Measurements from ENCODE around the gene PCTP. TPM values are rescaled to one million over a fixed set of nuclear protein-coding genes. Genes with fewer than 3 reads are reported as not detected.

PCTP gene
- total RNA-seq, 4 donors from 2014 or later: 8.6 to 581 (median 35.0) TPM

- Histone ChIP-seq H3K27me3 (no peaks in the 10 kb centered on the region), H3K4me3 (no peak overlapping the region), H3K36me3 (peaks cover 0 to 12% (median 5%) of the 10 kb centered on the region in 4 donors), H3K27ac (peak overlapping the region in 2 of 4 donors; percentile 9 to 47), H3K9me3 (no peaks in the 10 kb centered on the region), H3K4me1 (peaks cover 0 to 8% (median 4%) of the 10 kb centered on the region in 4 donors)
- DNase-seq: peak; percentile 17
- in situ Hi-C loops (cut with MboI; ENCODE audit: low pct_ligation_motif_present in 1 of 4, low pct_unique_long_range_greater_than_20kb in 1 of 4, low sequenced_read_pairs in 3 of 4): loop anchor here in 2 of 4 donors (5.0 to 25.0 kb wide), 3 partner anchors 232 to 782 kb away; no protein-coding TSS in a partner anchor
- intact Hi-C loops (cut with DNase I; ENCODE audit: low total_unique reads): no loop called here
- no peak for TF ChIP-seq EP300 (IDR thresholded peaks at IDR 0.05; ENCODE audit: low read depth)
- TF ChIP-seq, protein P1, sequence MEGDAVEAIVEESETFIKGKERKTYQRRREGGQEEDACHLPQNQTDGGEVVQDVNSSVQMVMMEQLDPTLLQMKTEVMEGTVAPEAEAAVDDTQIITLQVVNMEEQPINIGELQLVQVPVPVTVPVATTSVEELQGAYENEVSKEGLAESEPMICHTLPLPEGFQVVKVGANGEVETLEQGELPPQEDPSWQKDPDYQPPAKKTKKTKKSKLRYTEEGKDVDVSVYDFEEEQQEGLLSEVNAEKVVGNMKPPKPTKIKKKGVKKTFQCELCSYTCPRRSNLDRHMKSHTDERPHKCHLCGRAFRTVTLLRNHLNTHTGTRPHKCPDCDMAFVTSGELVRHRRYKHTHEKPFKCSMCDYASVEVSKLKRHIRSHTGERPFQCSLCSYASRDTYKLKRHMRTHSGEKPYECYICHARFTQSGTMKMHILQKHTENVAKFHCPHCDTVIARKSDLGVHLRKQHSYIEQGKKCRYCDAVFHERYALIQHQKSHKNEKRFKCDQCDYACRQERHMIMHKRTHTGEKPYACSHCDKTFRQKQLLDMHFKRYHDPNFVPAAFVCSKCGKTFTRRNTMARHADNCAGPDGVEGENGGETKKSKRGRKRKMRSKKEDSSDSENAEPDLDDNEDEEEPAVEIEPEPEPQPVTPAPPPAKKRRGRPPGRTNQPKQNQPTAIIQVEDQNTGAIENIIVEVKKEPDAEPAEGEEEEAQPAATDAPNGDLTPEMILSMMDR (IDR thresholded peaks at IDR 0.05): no peak
- no peak for TF ChIP-seq POLR2AphosphoS5 (IDR thresholded peaks at IDR 0.05)
- no peak for TF ChIP-seq POLR2A (IDR thresholded peaks at IDR 0.05)
- 63 to 76% methylated on average over 4 to 6 of the region's 6 CpGs for WGBS, 2 donors (ENCODE audit: low coverage in 1 of 2)
Observed at GRCh38 chr17:55769625-55770000, 18.8 kb downstream of the PCTP start.

- DNase-seq: no peak
- in situ Hi-C loops (cut with MboI; ENCODE audit: low pct_ligation_motif_present in 1 of 4, low pct_unique_long_range_greater_than_20kb in 1 of 4, low sequenced_read_pairs in 3 of 4): loop anchor here in 3 of 4 donors (5.0 to 25.0 kb wide), 3 partner anchors 233 to 783 kb away; no protein-coding TSS in a partner anchor
- intact Hi-C loops (cut with DNase I; ENCODE audit: low total_unique reads): loop anchor here (2.0 kb wide), 1 partner anchor 244 kb away; no protein-coding TSS in a partner anchor
- 38 to 51% methylated on average over 4 of the region's 4 CpGs for WGBS, 2 donors (ENCODE audit: low coverage in 1 of 2)
- Histone ChIP-seq H3K4me3 (no peak overlapping the region), H3K27ac (peak overlapping the region in 2 of 4 donors; percentile 9 to 47), H3K36me3 (peaks cover 0 to 12% (median 5%) of the 10 kb centered on the region in 4 donors), H3K4me1 (peaks cover 0 to 8% (median 4%) of the 10 kb centered on the region in 4 donors), H3K27me3 (no peaks in the 10 kb centered on the region), H3K9me3 (no peaks in the 10 kb centered on the region)
- TF ChIP-seq, protein P1 (IDR thresholded peaks at IDR 0.05): peak; percentile 46 to 70 (median 59)
- TF ChIP-seq POLR2A (IDR thresholded peaks at IDR 0.05) (no peak), POLR2AphosphoS5 (IDR thresholded peaks at IDR 0.05) (no peak), EP300 (IDR thresholded peaks at IDR 0.05; ENCODE audit: low read depth) (no peak)
Observed at GRCh38 chr17:55770196-55770870, 19.5 kb downstream of the PCTP start.

DNA sequence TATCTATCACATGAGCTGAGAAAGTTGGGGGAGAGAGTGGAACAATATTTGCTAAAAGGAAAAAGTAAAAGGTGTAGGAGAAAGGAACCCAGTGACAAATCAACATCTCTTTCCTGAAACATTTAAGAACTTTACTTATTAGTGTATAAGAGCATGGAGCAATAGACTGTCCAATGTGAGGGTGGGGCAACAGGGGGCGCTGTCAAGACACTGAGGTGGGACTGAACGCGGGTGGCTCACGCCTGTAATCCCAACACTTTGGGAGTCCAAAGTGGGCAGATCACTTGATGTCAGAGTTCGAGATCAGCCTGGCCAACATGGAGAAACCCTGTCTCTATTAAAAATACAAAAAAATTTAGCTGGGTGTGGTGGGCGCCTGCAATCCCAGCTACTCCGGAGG is 21.2 kb downstream of the PCTP start:
- in situ Hi-C loops (cut with MboI; ENCODE audit: low pct_ligation_motif_present in 1 of 4, low pct_unique_long_range_greater_than_20kb in 1 of 4, low sequenced_read_pairs in 3 of 4) (loop anchor here in 3 of 4 donors (5.0 to 25.0 kb wide), 3 partner anchors 235 to 785 kb away; no protein-coding TSS in a partner anchor), intact Hi-C loops (cut with DNase I; ENCODE audit: low total_unique reads) (no loop called here)
- H3K9me3 ChIP-seq: no peaks in the 10 kb centered on the region
- H3K36me3 ChIP-seq: peaks cover 0 to 24% (median 8%) of the 10 kb centered on the region in 4 donors
- DNase-seq: no peak
- peaks cover 0 to 8% (median 4%) of the 10 kb centered on the region in 4 donors for H3K4me1 ChIP-seq
- TF ChIP-seq POLR2A (IDR thresholded peaks at IDR 0.05) (no peak), POLR2AphosphoS5 (IDR thresholded peaks at IDR 0.05) (no peak), EP300 (IDR thresholded peaks at IDR 0.05; ENCODE audit: low read depth) (no peak)
- TF ChIP-seq, protein P1 (IDR thresholded peaks at IDR 0.05): no peak
- H3K27ac ChIP-seq: no peak overlapping the region
- H3K27me3 ChIP-seq: no peaks in the 10 kb centered on the region
- 85 to 94% methylated on average over 5 to 7 of the region's 7 CpGs for WGBS, 2 donors (ENCODE audit: low coverage in 1 of 2)
- no peak overlapping the region for H3K4me3 ChIP-seq

- Histone ChIP-seq H3K27ac (no peak overlapping the region), H3K9me3 (no peaks in the 10 kb centered on the region), H3K36me3 (peaks cover 0 to 20% (median 8%) of the 10 kb centered on the region in 4 donors), H3K27me3 (no peaks in the 10 kb centered on the region), H3K4me3 (no peak overlapping the region), H3K4me1 (peaks cover 0 to 8% (median 2%) of the 10 kb centered on the region in 4 donors)
- TF ChIP-seq EP300 (IDR thresholded peaks at IDR 0.05; ENCODE audit: low read depth) (no peak), POLR2A (IDR thresholded peaks at IDR 0.05) (no peak), POLR2AphosphoS5 (IDR thresholded peaks at IDR 0.05) (no peak)
- TF ChIP-seq, protein P1 (IDR thresholded peaks at IDR 0.05): no peak
- WGBS, 2 donors (ENCODE audit: low coverage in 1 of 2): 90% methylated on average over 13 of the region's 13 CpGs; no CpG with 5 or more reads in 1 of the 2 donors
- intact Hi-C loops (cut with DNase I; ENCODE audit: low total_unique reads) (no loop called here), in situ Hi-C loops (cut with MboI; ENCODE audit: low pct_ligation_motif_present in 1 of 4, low pct_unique_long_range_greater_than_20kb in 1 of 4, low sequenced_read_pairs in 3 of 4) (loop anchor here in 3 of 4 donors (5.0 to 25.0 kb wide), 3 partner anchors 236 to 786 kb away; no protein-coding TSS in a partner anchor)
- no peak for DNase-seq
Observed at GRCh38 chr17:55773671-55774070, 22.8 kb downstream of the PCTP start.

Data from transverse colon (tissue), 4 donors.